ENCODE results near the gene FBXL22. TPM values are rescaled to one million over a fixed set of nuclear protein-coding genes. Genes with fewer than 3 reads are reported as not detected.

Gene FBXL22
- total RNA-seq, 1 donor: 1.8 TPM

- H3K36me3 ChIP-seq (ENCODE audit: insufficient read depth, low read length): peaks cover 23% of the 10 kb centered on the region
- H3K4me3 ChIP-seq (ENCODE audit: insufficient read depth, low read length): no peak overlapping the region
- H3K27me3 ChIP-seq (ENCODE audit: insufficient read depth, low read length): no peaks in the 10 kb centered on the region
- DNase-seq (ENCODE audit: insufficient read length, low spot score, missing footprints): no peak
- H3K4me1 ChIP-seq (ENCODE audit: insufficient read depth, low read length): peaks cover 40% of the 10 kb centered on the region
- peaks cover 10% of the 10 kb centered on the region for H3K79me2 ChIP-seq (ENCODE audit: insufficient read depth, low read length)
- peaks cover 13% of the 10 kb centered on the region for H4K20me1 ChIP-seq (ENCODE audit: insufficient read depth, low read length)
- H3K27ac ChIP-seq (ENCODE audit: low read depth, low read length): no peak overlapping the region
- no peak overlapping the region for H3K4me2 ChIP-seq (ENCODE audit: insufficient read depth, low read length)
- no peaks in the 10 kb centered on the region for H3K9me3 ChIP-seq (ENCODE audit: low read depth, low read length)
- TF ChIP-seq CTCF (IDR thresholded peaks at IDR 0.05; ENCODE audit: extremely low read depth, low read depth, low read length): no peak
- no peak overlapping the region for H2AFZ ChIP-seq (ENCODE audit: low read length)
Measured at GRCh38 chr15:63555507-63555906, 41.7 kb upstream of the FBXL22 start.

GRCh38 chr15:63556246-63556645 is 40.9 kb upstream of the FBXL22 start:
- Histone ChIP-seq H3K4me2 (ENCODE audit: insufficient read depth, low read length) (no peak overlapping the region), H2AFZ (ENCODE audit: low read length) (no peak overlapping the region), H3K79me2 (ENCODE audit: insufficient read depth, low read length) (peaks cover 13% of the 10 kb centered on the region), H3K27me3 (ENCODE audit: insufficient read depth, low read length) (no peaks in the 10 kb centered on the region), H3K9me3 (ENCODE audit: low read depth, low read length) (no peaks in the 10 kb centered on the region), H3K4me3 (ENCODE audit: insufficient read depth, low read length) (no peak overlapping the region), H3K36me3 (ENCODE audit: insufficient read depth, low read length) (peaks cover 30% of the 10 kb centered on the region), H3K4me1 (ENCODE audit: insufficient read depth, low read length) (peaks cover 35% of the 10 kb centered on the region), H4K20me1 (ENCODE audit: insufficient read depth, low read length) (peaks cover 13% of the 10 kb centered on the region), H3K27ac (ENCODE audit: low read depth, low read length) (no peak overlapping the region)
- DNase-seq (ENCODE audit: insufficient read length, low spot score, missing footprints): no peak
- no peak for TF ChIP-seq CTCF (IDR thresholded peaks at IDR 0.05; ENCODE audit: extremely low read depth, low read depth, low read length)

GRCh38 chr15:63556736-63557135 is 40.5 kb upstream of the FBXL22 start:
- H3K4me2 ChIP-seq (ENCODE audit: insufficient read depth, low read length): no peak overlapping the region
- no peak for DNase-seq (ENCODE audit: insufficient read length, low spot score, missing footprints)
- TF ChIP-seq CTCF (IDR thresholded peaks at IDR 0.05; ENCODE audit: extremely low read depth, low read depth, low read length): no peak
- peaks cover 32% of the 10 kb centered on the region for H3K36me3 ChIP-seq (ENCODE audit: insufficient read depth, low read length)
- no peak overlapping the region for H3K4me3 ChIP-seq (ENCODE audit: insufficient read depth, low read length)
- H3K4me1 ChIP-seq (ENCODE audit: insufficient read depth, low read length): peaks cover 31% of the 10 kb centered on the region
- no peaks in the 10 kb centered on the region for H3K27me3 ChIP-seq (ENCODE audit: insufficient read depth, low read length)
- peaks cover 13% of the 10 kb centered on the region for H4K20me1 ChIP-seq (ENCODE audit: insufficient read depth, low read length)
- H3K79me2 ChIP-seq (ENCODE audit: insufficient read depth, low read length): peaks cover 15% of the 10 kb centered on the region
- H2AFZ ChIP-seq (ENCODE audit: low read length): no peak overlapping the region
- H3K27ac ChIP-seq (ENCODE audit: low read depth, low read length): no peak overlapping the region
- H3K9me3 ChIP-seq (ENCODE audit: low read depth, low read length): no peaks in the 10 kb centered on the region

- Histone ChIP-seq H3K36me3 (ENCODE audit: insufficient read depth, low read length) (peaks cover 40% of the 10 kb centered on the region), H3K79me2 (ENCODE audit: insufficient read depth, low read length) (peaks cover 15% of the 10 kb centered on the region), H3K4me1 (ENCODE audit: insufficient read depth, low read length) (peaks cover 2% of the 10 kb centered on the region), H3K27ac (ENCODE audit: low read depth, low read length) (no peak overlapping the region), H3K27me3 (ENCODE audit: insufficient read depth, low read length) (no peaks in the 10 kb centered on the region), H3K4me2 (ENCODE audit: insufficient read depth, low read length) (no peak overlapping the region), H3K4me3 (ENCODE audit: insufficient read depth, low read length) (no peak overlapping the region), H2AFZ (ENCODE audit: low read length) (no peak overlapping the region), H3K9me3 (ENCODE audit: low read depth, low read length) (no peaks in the 10 kb centered on the region), H4K20me1 (ENCODE audit: insufficient read depth, low read length) (peaks cover 11% of the 10 kb centered on the region)
- no peak for TF ChIP-seq CTCF (IDR thresholded peaks at IDR 0.05; ENCODE audit: extremely low read depth, low read depth, low read length)
- DNase-seq (ENCODE audit: insufficient read length, low spot score, missing footprints): no peak
Measured at GRCh38 chr15:63559753-63560152, 37.4 kb upstream of the FBXL22 start.
